ENCODE measurements around the gene VPS8.
A peak's percentile ranks its signal among the peaks of the same experiment; 100 is the strongest.
"Not testable (repeated sequence)": the region's sequence is repeated elsewhere in the genome, so short reads cannot be mapped to it uniquely, and the experiment has no call there.

The VPS8 gene

GRCh38 chr3:185003876-185004275 lies 191.9 kb downstream of the VPS8 start:
- DNase-seq, result not testable (repeated sequence)

GRCh38 chr3:185009650-185010049 lies 197.7 kb downstream of the VPS8 start:
- no peak for DNase-seq

- not testable (repeated sequence) for DNase-seq
Measured at GRCh38 chr3:185017584-185017983, 205.6 kb downstream of the VPS8 start.

- DNase-seq, result not testable (repeated sequence)
Measured at GRCh38 chr3:185017996-185018395, 206.0 kb downstream of the VPS8 start.

DNA sequence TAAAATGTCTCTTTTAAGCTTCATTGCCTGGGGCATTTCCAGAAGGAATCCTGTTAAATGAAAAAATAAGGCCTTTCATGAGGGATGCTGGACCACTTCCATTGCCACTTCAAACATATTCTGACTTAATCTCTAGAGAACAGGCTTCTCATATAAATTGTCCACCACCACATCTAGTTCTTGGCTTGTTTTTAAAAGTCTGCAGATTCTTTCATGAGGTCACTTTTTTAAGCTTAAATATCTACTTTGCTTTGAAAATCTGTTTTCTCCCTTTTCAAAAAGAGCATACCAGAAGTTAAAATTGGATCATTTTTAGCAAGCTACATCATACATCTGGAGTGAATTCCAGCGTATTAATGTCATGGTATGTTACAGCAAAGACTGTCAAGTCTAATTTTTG lies 209.3 kb downstream of the VPS8 start:
- peak; percentile 57 for DNase-seq

DNA sequence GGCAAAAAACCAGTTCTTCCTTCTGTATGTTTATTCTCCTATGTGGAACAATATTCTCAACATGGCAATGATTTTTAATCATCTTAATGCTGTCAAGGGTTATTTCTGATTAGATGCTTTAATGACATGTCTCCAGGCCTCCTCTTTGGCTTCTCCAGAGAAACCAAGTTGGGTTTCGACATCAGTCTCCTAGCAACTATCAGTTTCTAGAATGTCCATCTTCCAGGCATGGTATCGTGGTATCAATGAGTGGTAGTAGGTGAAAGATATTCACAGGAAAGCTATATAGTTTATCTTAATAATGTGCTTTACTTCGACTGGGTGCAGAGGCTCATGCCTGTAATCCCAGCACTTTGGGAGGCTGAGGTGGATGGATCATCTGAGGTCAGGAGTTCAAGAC lies 212.4 kb downstream of the VPS8 start:
- no peak for DNase-seq

GRCh38 chr3:185024966-185025365 lies 213.0 kb downstream of the VPS8 start:
- DNase-seq, result no peak

GRCh38 chr3:185028121-185028520 lies 216.2 kb downstream of the VPS8 start:
- DNase-seq, result no peak

GRCh38 chr3:185029086-185029485 lies 217.1 kb downstream of the VPS8 start:
- DNase-seq, result no peak

DNA sequence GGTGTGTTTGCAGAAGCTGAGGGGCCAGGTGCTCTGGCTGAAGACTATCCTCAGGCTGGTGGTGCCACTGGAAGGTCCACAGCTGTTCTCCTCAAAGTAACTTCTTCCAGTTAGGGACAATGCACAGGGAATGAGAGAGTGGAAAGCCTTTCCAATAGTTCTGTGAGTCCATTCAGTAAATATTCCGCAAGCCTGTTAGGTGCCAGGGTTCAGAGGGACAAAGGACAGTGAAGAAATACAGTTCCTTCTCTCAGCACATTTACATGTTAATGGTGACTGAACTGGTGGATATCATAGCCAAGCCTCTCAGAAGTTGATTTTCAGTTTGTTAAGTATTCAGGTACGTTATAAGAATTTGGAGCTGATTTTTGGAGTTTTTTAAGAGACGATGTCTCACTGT lies 218.4 kb downstream of the VPS8 start:
- DNase-seq, result no peak

- DNase-seq, result no peak
Measured at GRCh38 chr3:185030951-185031350, 219.0 kb downstream of the VPS8 start.

DNA sequence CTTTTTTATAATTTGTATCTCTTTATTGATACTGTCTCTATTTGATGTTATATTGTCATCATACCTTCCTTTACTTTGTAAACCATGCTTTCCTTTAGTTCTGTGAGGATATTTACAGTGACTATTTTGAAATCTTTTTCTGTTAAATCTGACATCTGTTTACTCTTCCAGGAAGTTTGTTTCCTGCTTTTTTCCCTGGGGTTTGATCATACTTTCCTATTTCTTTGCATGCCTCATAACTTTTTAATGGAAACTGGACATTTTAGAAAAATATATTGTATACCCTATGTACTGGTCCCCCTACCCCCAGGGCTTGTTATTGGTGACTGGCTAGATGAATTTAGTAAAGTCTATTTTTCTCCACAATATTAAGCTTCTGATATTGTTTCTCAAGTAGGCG lies 225.8 kb downstream of the VPS8 start:
- DNase-seq, result no peak

GRCh38 chr3:185040425-185040824 lies 228.5 kb downstream of the VPS8 start:
- no peak for DNase-seq

DNA sequence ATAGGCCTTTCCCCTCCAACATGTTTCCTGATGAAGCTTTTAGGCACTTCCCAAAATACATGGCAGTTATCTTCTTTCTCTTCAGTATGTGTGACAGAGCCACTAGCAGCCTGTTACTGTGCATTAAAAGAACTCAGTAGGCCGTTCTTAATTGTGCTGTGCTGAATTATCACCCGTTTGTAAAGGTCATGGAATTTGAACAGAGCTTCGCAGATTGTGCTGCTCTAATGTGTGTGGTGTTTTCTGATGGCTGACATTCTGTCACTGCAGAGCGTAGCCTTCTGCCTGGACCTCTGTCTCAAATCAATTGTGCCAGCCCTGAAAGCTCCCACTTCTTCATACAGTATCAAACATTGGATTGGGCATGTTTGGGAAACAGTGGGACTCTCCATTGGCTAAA lies 229.6 kb downstream of the VPS8 start:
- no peak for DNase-seq

- DNase-seq, result no peak
Measured at GRCh38 chr3:185042312-185043050, 230.5 kb downstream of the VPS8 start.

- no peak for DNase-seq
Measured at GRCh38 chr3:185046164-185046515, 234.2 kb downstream of the VPS8 start.

GRCh38 chr3:185046603-185047002 lies 234.6 kb downstream of the VPS8 start:
- no peak for DNase-seq

DNA sequence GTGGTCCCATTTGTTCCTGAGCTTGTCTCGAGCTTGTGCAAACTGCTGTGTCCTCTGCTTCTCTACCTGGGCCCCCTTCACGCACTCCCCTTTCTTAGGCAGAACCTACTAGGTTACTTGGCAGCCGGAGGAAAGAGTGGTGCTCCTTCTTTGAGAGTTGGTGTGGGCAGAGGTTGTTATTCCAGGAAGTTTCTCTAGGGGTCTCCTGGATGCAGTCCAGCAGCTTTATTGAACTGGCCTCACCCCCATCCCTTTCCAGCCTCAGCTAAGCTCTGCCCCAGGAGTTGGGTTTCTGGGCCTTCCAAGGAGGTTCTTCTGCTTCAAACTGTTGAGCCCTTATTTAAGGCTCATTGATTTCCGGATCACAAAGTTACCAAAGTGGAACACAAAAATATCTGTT lies 237.7 kb downstream of the VPS8 start:
- no peak for DNase-seq

DNA sequence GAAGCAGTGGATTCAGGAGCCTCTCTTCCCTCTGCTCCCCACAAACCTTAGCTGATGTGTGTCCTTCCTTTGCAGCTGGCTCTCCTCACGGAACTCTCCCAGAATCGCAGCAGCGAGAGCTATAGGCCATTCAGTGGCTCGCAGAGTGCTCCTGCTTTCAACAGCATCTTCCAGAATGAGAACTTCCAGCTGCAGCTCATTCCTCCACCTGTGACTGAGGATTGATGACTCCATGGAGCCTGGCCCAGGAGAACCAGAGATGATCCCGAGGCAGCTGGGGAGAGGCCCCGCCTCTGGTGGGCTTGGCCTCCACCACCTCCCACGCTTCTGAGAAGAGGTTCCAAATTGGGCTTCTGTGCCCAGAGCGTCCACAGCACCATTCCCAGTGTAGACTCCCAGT lies 239.8 kb downstream of the VPS8 start:
- DNase-seq, result no peak

GRCh38 chr3:185052631-185053030 lies 240.7 kb downstream of the VPS8 start:
- DNase-seq, result no peak

GRCh38 chr3:185056908-185057307 lies 244.9 kb downstream of the VPS8 start:
- DNase-seq, result no peak

GRCh38 chr3:185057829-185058228 lies 245.9 kb downstream of the VPS8 start:
- DNase-seq, result no peak

DNA sequence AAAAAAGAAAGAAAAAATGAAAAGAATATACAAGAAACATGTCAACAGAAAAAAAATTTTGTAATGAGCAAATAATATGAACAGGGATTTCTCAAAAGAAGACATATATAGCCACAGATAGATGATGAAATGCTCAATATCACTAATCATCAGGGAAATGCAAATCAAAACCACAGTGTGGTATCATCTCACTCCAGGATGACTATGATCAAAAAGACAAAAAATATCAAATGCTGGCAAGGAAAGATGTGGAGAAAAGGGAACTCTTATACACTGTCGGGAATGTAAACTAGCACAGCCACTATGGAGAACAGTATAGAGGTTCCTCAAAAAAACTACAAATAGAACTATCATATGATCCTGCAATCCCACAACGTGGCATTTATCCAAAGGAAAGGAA lies 246.8 kb downstream of the VPS8 start:
- no peak for DNase-seq

DNA sequence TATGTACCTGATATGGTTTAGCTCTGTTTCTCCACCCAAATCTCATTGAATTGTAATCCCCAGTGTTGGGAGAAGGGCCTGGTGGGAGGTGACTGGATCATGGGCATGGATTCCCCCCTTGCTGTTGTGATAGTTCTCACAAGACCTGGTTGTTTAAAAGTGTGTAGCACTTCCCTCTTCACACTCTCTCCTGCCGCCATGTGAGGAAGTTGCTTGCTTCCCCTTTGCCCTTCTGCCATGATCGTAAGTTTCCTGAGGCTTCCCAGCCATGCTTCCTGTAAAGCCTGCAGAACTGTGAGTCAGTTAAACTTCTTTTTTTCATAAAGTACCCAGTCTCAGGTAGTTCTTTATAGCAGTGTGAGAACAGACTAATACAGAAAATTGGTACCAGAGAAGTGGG lies 247.8 kb downstream of the VPS8 start:
- DNase-seq, result no peak

GRCh38 chr3:185060655-185061054 lies 248.7 kb downstream of the VPS8 start:
- DNase-seq, result no peak

All from fibroblast of skin of scalp (primary cell).